GM21423 (cell line): ENCODE measurements around the gene TMEM94.

Experiments used
- ATAC-seq: cut with Tn5 transposase; IDR thresholded peaks from one replicate; pipeline ENCODE4 v1.9.1; 2021; ENCODE audit warnings: mild to moderate bottlenecking, moderate library complexity; ENCODE audit not compliant: unreplicated experiment

Gene TMEM94

GRCh38 chr17:75494326-75494877 is 38.0 kb downstream of the TMEM94 start:
- no peak for ATAC-seq

GRCh38 chr17:75496005-75496404 is 39.6 kb downstream of the TMEM94 start:
- no peak for ATAC-seq

- ATAC-seq = no peak
Measured at GRCh38 chr17:75498039-75498725, 41.7 kb downstream of the TMEM94 start.

GRCh38 chr17:75498726-75499213 is 42.3 kb downstream of the TMEM94 start:
- no peak for ATAC-seq

- no peak for ATAC-seq
Measured at GRCh38 chr17:75499313-75500022, 43.0 kb downstream of the TMEM94 start.

GRCh38 chr17:75500419-75501216 is 44.2 kb downstream of the TMEM94 start:
- ATAC-seq = no peak

- ATAC-seq = no peak
Measured at GRCh38 chr17:75501378-75502071, 45.1 kb downstream of the TMEM94 start.

GRCh38 chr17:75502072-75502720 is 45.8 kb downstream of the TMEM94 start:
- no peak for ATAC-seq

- ATAC-seq = no peak
Measured at GRCh38 chr17:75502721-75503329, 46.4 kb downstream of the TMEM94 start.

- no peak for ATAC-seq
Measured at GRCh38 chr17:75503337-75503950, 47.0 kb downstream of the TMEM94 start.

- no peak for ATAC-seq
Measured at GRCh38 chr17:75503976-75504346, 47.5 kb downstream of the TMEM94 start.

- no peak for ATAC-seq
Measured at GRCh38 chr17:75504347-75505151, 48.1 kb downstream of the TMEM94 start.

GRCh38 chr17:75505152-75505409 is 48.6 kb downstream of the TMEM94 start:
- ATAC-seq = no peak

GRCh38 chr17:75505640-75506039 is 49.2 kb downstream of the TMEM94 start:
- ATAC-seq = no peak

- no peak for ATAC-seq
Measured at GRCh38 chr17:75506134-75506533, 49.7 kb downstream of the TMEM94 start.

GRCh38 chr17:75506888-75507287 is 50.5 kb downstream of the TMEM94 start:
- ATAC-seq = no peak

- ATAC-seq = no peak
Measured at GRCh38 chr17:75507733-75508719, 51.6 kb downstream of the TMEM94 start.

GRCh38 chr17:75508931-75509361 is 52.5 kb downstream of the TMEM94 start:
- ATAC-seq = no peak
